Ramos (cell line): Measurements from ENCODE around the gene AKT2.

Experiments
- in situ Hi-C: fragments of 300-500 bp; cut with MboI; formaldehyde crosslinking; loops from one replicate; pipeline ENCODE4 v1.14.3; 2022; ENCODE audit warnings: low sequenced_read_pairs; ENCODE audit not compliant: unreplicated experiment

The AKT2 gene

DNA sequence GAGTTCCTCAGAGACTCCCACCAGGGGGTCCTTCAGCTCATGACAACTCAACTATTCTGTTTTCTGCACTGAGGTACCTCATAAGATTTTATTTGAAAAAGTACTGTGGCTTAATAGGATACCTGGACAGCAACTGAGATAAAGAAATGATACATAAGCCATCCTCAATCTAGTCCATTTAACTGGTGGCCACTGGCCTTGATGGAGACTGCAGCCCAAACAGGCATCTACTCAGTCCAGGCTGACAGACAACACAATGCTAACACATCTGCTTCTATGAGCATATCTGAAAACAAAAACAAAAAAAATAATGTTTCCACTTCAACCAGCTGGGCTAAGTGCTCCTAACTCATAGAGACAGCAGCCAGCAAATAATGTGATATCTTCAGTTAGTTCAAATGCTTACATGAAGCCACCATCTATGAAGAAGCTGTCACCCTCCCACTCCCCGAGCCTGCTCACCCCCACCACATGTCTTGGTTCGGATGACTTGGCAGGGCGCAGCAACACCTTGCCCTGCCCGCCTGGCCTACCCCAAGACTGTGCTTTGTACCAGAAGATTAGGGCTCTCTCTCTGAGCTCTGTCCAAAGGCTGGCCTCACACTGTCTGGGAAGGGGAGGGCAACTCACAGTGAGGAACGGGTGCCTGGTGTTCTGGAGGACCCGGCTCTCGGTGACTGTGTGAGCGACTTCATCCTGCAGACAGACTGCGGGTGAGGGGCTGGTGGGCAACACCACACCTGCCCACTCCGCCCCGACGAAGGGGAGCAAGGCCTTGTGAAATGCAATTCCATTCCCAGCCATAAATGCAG, 45.5 kb downstream of the AKT2 start:
- in situ Hi-C loops: no loop called here

DNA sequence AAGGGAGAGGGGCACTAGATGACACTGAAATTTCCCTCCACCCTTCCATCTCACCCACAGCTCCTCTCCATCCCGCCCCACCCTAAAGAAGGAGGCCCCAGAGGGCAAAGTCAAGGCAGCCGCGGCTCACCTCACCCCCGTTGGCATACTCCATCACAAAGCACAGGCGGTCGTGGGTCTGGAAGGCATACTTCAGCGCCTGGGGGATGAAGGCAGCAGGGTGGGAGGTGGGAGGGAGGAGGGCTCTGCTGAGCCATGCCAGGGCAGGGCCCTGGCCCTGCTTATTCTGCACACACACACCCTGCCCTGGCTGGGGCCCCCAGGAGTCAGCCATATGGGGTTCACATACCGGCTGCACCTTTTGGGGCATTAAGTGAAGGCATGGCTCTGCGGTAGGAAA, 46.4 kb downstream of the AKT2 start:
- in situ Hi-C loops: no loop called here

DNA sequence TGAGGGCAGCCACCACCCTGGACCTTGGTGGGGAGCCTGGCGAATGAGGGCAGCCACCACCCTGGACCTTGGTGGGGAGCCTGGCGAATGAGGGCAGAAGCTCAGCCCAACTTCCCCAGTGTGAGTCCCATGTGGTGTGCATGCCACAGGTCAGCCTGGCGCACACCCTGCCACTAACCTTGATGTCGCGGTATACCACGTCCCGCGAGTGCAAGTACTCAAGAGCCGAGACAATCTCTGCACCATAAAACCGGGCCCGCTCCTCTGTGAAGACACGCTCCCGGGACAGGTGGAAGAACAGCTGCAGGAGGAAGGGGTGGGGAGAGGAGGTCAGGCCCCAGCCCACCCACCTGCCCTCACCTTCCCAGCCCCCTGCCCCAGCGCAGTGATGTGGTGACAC, 47.4 kb downstream of the AKT2 start:
- in situ Hi-C loops: no loop called here

DNA sequence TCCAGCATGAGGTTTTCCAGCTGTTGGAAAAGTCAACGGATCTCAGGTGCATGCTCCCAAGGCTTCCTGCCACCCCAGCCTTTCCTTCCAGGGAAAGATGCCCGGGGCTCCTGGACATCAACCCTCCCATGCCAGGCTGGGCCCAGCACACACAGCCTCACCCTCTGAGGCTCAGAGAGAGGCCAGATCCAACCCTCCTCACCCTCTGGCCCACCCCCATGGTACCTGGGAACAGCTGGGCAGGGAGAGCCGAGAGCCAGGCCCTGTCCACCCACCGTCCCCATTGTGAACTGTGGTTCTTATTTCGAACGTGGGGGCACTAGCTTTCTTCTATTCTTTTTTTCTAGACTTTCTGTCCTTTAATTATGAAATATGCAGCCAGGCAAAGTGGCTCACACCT, 48.8 kb downstream of the AKT2 start:
- in situ Hi-C loops: no loop called here

DNA sequence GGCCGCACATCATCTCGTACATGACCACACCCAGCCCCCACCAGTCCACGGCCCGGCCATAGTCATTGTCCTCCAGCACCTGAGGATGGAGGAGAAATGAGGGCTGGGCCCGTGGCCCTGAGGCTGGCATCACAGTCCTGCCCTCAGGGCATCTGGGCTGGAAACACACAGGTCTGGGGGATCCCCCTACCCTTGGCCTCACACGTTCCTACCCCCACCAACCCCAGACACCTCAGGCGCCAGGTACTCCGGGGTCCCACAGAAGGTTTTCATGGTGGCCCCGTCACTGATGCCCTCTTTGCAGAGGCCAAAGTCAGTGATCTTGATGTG, 49.2 kb downstream of the AKT2 start:
- in situ Hi-C loops: no loop called here

DNA sequence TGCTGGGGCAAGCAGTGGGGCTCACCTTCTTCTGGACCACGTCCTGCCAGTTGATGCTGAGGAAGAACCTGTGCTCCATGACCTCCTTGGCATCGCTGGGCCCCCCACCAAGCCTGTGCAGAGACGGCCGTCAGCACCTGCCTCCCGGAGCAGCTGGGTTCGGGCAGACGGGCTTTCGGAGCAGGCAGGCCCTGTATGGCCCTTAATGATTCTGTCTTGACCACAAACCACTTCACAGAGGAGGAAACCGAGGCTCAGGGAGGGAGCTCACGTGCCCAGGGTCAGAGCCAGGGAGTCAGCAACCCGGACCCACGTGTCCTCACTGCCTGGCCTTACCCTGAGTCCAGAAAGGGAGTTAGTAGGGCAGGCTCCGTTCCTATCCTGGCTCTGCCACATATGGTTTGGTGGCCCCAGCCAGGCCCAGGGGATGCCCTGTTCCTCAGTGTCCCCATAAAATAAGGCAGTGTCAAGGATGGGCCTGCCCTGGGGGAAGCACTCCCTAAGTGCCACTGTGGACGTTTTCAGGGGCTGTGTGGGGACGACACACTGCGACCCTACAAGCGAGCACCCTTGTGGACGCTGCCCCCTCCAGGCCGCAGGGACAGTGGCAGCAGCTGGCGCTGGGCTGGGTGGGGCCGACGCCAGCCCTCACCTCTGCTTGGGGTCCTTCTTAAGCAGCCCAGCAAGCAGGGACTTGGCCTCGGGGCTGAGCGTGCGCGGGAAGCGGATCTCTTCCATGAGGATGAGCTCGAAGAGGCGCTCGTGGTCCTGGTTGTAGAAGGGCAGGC, 49.7 kb downstream of the AKT2 start:
- in situ Hi-C loops: no loop called here

DNA sequence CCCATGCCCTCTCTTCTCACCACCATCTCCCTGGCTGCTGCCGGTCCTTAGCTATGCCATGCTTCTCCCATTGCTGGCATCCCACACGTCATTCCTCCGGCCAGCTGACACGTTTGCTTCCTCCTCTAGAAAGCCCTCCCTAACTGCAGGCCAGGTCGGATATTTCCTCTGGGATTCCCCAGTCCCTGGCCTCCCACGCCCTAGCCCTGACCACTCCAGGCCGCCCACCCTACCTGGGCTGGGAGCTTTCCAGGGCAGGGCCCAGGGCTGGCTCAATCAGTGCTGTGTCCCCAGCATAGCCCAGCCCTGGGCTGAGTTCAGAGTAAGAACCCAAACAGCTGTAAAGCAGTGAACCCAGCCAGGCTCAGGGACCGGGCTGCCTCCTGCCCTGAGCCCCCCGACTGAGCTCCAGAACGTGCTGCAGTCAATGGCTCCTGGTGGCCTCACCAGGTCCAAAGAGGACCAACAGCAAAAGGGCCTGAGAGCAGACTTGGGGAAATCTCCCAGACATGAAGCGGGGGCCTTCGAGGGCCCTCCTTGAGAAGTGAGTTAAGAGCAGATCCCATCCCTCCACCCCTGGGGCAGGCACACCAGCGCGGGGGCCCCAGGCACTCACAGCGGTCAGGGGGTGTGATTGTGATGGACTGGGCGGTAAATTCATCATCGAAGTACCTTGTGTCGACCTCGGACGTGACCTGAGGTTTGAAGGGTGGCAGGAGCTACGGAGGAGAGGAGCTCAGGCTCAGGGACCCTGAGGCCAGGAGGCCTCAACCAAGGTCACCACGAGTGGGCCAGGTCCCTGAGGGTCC, 50.5 kb downstream of the AKT2 start:
- in situ Hi-C loops: no loop called here

DNA sequence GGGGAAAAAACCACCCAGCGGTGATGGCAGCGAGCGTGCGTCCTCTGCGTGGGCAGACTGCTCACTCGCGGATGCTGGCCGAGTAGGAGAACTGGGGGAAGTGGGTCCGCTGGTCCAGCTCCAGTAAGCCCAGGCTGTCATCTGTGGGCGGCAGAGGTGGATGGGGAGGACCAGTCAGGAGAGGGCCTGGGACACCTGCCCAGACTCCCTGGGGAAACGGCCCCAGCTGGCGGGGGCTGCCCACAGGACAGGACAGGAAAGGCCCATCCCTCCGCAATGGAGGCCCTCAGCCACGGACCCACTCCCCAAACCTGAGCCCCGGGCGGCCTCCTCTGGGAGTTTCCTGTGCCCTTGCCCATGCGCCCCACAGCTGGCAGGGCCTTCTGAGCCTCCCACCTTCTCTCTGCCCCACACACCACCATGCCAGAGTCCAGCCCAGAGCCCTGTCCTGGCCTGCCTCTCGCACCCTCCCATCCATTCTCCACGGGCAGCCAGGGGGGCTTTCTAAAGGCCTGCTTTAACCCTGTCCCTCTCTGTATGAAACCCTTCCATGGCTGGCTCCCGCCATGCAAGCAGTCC, 51.2 kb downstream of the AKT2 start:
- in situ Hi-C loops: no loop called here

DNA sequence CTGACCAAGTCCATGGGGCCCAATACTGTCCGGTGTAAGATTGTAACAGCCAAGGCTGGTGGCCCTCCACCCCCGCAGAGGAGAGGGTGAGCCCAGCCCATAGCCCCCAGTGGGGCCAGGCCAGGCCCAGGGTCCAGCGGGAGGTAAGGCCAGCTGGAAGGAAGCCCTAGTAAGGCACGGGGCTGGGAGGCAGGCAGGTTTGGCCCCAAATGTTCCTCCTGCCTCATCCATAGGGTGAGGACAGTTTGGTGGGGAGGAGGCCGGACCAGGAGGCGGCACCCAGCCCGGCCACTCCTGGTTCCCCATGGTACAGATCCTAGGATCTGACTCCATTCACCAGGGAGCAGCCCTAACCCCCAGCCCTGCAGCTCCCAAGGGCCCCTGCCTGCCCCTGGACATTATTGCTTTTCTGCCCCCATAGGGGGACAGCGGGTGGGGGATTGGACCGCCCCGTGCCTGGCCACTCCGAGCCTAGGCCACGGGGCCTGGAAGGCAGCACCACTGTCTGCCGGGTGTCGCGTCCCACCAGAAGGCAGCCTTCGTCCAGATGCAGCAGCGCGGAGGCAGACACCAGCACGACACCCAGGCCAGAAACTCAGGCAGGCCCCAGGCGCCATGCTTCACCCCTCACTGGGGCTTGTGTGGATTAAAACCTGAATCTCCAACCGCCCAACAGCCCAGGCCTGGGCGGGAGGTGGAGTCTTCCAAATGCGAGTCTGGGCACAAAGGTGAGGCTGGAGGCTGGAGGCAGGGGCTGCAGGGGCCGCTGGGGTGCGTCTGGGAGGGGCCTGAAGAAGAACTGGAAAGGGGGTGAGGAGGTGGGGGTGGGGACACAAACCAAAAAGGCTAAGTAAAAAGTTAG, 52.0 kb downstream of the AKT2 start:
- in situ Hi-C loops: no loop called here

DNA sequence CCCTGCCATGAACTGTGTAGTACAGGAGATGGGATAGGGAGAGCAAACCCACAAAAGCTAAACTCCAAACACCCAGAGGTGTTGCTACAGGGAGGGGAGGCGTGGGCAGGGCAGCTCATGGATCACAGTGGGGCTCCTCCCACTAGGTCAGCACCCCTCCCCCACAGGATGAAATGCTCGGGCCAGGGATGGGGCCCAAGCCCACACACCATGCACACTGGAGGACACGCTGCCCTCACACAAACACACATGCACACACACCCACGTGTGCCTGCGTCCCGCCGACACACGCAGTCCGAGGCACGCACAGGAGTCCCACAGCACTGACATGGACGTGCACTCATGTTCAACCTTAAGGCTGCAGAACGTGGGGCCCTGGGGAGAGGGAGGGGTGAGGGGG, 52.7 kb downstream of the AKT2 start:
- in situ Hi-C loops: no loop called here

DNA sequence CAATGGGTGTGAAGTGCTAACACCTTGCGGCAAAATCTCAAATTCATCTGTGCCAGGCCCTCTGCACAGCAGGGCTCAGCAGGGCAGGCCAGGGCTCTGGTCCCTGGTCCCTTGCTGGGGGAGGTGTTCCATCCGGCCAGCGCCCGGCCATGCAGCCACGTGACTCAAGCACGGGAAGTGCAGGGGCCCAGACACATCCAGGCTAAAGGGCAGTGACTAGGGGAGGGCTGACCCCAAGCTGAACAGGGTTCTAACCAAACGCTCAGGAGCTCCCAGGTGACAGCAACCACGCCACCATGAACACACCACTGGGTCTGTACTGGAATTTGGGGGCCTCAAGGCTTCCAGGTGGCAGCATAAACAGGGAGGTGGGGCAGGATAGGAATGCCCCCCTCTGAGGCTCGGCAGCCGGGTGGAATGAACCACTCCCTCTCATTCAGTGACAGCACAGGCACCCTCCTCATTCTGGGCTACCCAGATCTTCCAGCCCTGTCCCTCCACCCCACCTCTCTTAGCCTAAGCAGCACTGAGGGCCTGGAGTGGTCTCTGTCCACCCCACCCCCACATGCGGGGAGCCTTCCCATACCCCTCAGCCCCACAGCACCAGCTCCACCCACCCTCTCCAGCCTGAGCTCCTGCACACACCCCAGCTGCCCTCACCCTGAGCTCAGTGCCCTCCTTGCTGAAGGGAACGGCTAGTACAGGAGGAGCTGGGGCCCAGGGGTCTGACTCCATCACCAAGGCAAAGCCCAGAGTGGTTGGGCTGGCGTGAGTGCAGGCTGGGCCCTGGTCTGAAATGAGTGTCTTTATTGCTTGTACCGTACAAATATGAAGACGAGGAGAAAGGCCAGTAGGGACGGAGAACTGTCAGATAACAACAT, 53.4 kb downstream of the AKT2 start:
- in situ Hi-C loops: no loop called here

DNA sequence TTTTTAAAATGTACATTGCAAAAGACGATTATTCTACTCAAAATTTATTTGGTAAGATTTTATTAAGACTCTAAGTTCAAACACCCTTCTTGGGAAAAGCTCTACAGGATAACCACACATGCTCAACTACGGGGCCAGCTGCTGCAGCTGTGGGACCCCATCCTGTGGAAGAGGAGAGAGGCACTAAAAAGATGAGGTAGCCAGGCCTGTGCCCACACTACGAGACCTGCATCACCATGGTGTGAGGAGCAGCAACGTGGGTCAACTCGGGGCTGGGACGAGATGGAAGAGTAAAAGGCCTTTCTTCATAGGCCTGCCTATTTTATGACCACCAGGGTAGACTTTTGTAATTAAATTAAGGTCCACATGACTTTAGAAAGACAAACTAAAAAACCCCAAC, 54.1 kb downstream of the AKT2 start:
- in situ Hi-C loops: no loop called here

DNA sequence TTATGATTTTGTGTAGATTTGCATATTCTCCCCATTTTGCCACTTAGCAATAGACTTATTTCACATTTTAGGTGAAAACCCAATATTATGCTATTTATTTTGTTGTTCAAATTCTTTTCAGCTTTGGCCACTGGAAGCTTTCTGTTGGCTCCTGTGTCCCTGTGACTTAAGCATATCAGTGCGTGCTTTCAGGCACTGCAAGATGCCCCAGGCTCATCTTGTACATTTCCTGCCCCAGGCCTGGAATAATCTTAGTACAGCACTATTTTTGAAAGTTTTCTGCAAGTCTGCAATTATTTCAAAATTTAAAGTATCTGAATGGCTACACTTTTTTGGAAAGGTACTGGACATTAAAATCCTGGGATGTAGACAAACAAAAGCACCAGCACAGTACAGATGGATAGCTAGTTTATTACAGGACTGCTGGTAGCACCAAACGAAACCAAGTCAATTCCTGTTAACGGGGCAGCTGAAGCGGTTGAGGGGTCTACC, 55.2 kb downstream of the AKT2 start:
- in situ Hi-C loops: no loop called here

DNA sequence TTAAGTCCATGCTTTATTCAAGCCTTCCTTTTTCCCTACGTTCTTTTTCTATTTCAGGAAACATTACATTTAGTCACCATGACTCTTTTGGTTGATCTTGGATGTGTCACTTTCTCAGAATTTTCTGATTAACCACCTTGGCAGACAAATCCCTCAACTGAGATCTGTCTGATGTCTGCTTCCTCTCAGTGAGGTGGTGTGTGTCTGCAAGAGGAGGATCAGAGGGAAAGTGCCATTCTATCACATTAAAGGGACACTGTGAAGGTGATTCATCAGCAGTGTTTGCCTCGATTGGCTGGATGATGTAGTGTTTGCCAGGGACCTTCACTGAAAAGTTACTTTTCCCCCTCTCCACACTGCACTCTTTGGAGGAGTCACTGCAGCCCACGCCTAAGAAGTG, 55.7 kb downstream of the AKT2 start:
- in situ Hi-C loops: no loop called here

DNA sequence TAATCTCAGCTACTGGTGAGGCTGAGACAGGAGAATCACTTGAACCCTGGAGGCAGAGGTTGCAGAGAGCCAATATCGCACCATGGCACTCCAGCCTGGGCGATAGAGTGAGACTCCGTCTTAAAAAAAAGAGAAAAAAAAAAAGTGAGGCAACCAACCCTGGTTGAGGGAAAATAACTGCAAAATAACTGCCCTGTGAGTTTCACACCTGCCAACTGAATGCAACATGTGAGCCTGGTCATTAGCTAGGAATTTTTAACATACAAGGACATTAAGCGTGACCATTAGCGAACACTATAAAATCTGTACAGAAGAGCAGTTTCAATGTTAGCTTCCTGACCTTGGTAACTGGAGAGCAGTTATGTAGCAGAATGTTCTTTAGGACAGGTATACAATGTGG, 56.3 kb downstream of the AKT2 start:
- in situ Hi-C loops: no loop called here

DNA sequence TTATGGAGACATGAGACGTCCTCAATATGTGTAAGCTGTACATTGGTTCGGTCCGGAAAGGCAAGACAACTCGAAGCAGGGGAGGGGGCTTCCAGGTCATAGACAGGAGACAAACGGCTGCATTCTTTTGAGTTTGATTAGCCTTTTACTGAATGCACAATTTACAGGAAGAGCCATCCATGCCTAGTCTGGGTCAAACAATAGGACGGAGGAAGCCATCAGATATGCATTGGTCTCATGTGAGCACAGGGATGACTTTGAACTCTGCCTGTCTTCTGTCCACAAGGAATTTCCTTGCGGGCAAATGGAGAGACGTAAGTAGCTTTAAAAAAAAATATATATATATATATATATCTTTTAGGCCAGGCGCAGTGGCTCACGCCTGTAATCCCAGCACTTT, 56.8 kb downstream of the AKT2 start:
- in situ Hi-C loops: no loop called here

DNA sequence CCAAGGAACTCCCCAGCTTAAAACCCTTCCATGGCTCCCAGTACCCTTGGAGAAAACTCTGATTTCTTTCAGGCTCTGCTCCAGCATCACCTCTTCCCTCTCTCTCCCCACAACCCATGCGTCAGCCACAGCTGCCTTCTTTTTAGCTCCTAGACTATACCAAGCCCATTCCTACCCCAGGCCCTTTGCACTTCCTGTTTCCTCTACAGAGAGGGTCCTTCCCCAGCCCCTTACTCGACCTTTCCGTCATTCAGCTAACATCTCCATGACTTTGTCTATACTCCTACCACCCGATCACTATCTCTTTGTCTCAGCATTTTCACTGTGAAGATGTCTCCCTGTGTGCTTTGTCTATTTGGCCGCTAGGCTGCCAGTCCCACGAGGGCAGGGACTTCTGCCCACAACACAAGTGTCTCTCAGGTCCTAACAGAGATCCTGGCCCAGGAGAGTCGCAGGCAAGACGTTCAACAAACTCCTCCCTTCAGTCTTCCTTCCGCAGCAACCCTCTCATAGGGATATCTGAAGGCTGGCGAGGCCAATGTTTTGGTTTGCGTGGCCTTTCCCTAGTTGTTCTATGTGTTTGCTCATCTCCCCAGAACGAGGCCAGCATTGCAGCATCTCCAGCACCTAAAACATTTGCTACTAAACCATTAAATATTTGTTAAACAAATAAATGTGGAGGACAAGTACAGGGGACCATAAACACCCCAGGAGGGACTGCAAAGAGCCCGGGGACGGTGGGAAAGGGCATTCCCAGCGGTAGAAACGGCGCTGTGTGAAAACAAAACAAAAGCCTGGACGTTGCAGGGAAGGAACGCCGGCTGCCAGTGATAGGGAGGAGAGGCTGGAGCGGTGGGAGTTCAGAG, 59.5 kb downstream of the AKT2 start:
- in situ Hi-C loops: no loop called here
